Mesendoderm (in vitro differentiated cells): ENCODE data around the gene GATA2. TPM values are rescaled to one million over a fixed set of nuclear protein-coding genes. Genes with fewer than 3 reads are reported as not detected.

Experiments
- DNase-seq: peaks from one replicate; pipeline ENCODE4 v3.0.0; 2013
- H2AK5ac ChIP-seq: 2 replicates; pipeline ENCODE4 v1.6.1; 2013; ENCODE audit warnings: low read length, inconsistent platforms
- H2BK120ac ChIP-seq: 2 replicates; pipeline ENCODE4 v1.6.1; 2013; ENCODE audit warnings: low read depth, mild to moderate bottlenecking, low read length, moderate library complexity, mixed read lengths
- H2BK15ac ChIP-seq: replicated peaks from 2 replicates; pipeline ENCODE4 v1.6.1; 2013; ENCODE audit warnings: low read depth, mild to moderate bottlenecking, moderate library complexity
- H2BK5ac ChIP-seq: 2 replicates; pipeline ENCODE4 v1.6.1; 2013; ENCODE audit warnings: low read length, inconsistent platforms
- H3K18ac ChIP-seq: 2 replicates; pipeline ENCODE4 v1.6.1; 2013; ENCODE audit warnings: mild to moderate bottlenecking, low read length, mixed read lengths
- H3K23ac ChIP-seq: one replicate; pipeline ENCODE4 v1.6.1; 2013; ENCODE audit warnings: low read length
- H3K27ac ChIP-seq: 2 replicates; pipeline ENCODE4 v1.5.1; 2013; ENCODE audit warnings: low read depth, mild to moderate bottlenecking, inconsistent platforms, low read length, moderate library complexity
- H3K27me3 ChIP-seq: 2 replicates; pipeline ENCODE4 v1.6.1; 2013; ENCODE audit warnings: low read length, control low read depth, mild to moderate bottlenecking, inconsistent platforms; ENCODE audit not compliant: insufficient read depth, poor library complexity
- H3K36me3 ChIP-seq: 2 replicates; pipeline ENCODE4 v1.6.1; 2013; ENCODE audit warnings: low read length, inconsistent platforms; ENCODE audit not compliant: control insufficient read depth, insufficient read depth
- H3K4ac ChIP-seq: one replicate; pipeline ENCODE4 v1.6.1; 2013; ENCODE audit warnings: low read depth, mild to moderate bottlenecking, low read length, moderate library complexity
- H3K4me1 ChIP-seq: 2 replicates; pipeline ENCODE4 v1.6.1; 2013; ENCODE audit warnings: low read depth, low read length, inconsistent platforms; ENCODE audit not compliant: control insufficient read depth
- H3K4me2 ChIP-seq: 2 replicates; pipeline ENCODE4 v1.6.1; 2013; ENCODE audit warnings: low read length
- H3K4me3 ChIP-seq: 2 replicates; pipeline ENCODE4 v1.5.1; 2013; ENCODE audit warnings: mild to moderate bottlenecking, low read length
- H3K56ac ChIP-seq: one replicate; pipeline ENCODE4 v1.6.1; 2013; ENCODE audit warnings: low read length
- H3K79me1 ChIP-seq: 2 replicates; pipeline ENCODE4 v1.6.1; 2013; ENCODE audit warnings: low read length, inconsistent platforms
- H3K79me2 ChIP-seq: 2 replicates; pipeline ENCODE4 v1.6.1; 2013; ENCODE audit warnings: mild to moderate bottlenecking, low read length; ENCODE audit not compliant: control insufficient read depth, insufficient read depth
- H3K9ac ChIP-seq: 2 replicates; pipeline ENCODE4 v1.6.1; 2013; ENCODE audit warnings: low read length, inconsistent platforms
- H4K5ac ChIP-seq: one replicate; pipeline ENCODE4 v1.6.1; 2013; ENCODE audit warnings: low read length
- H4K8ac ChIP-seq: one replicate; pipeline ENCODE4 v1.6.1; 2013; ENCODE audit warnings: low read depth, mild to moderate bottlenecking, control low read depth, low read length, moderate library complexity
- WGBS: extraction: QIAGEN DNeasy Blood & Tissue Kit; methylation state at CpG from one replicate; pipeline ENCODE4 v1.1.7; 2013; ENCODE audit warnings: low lambda C conversion rate, missing lambda C conversion rate; ENCODE audit not compliant: insufficient coverage; ENCODE audit errors: extremely low coverage; 5-methylcytosine and 5-hydroxymethylcytosine counted together
- polyA plus RNA-seq, 2 experiments: library from polyadenylated mRNA; stranded (reverse); fragments of 200-250 nt; gene quantifications; one replicate each; pipeline ENCODE4 v1.2.3, GENCODE V29; 2013

The GATA2 gene
- 0.80 TPM for polyA plus RNA-seq (2013, experiment 1 of 2)
- polyA plus RNA-seq (2013, experiment 2 of 2), result 0.69 TPM

DNA sequence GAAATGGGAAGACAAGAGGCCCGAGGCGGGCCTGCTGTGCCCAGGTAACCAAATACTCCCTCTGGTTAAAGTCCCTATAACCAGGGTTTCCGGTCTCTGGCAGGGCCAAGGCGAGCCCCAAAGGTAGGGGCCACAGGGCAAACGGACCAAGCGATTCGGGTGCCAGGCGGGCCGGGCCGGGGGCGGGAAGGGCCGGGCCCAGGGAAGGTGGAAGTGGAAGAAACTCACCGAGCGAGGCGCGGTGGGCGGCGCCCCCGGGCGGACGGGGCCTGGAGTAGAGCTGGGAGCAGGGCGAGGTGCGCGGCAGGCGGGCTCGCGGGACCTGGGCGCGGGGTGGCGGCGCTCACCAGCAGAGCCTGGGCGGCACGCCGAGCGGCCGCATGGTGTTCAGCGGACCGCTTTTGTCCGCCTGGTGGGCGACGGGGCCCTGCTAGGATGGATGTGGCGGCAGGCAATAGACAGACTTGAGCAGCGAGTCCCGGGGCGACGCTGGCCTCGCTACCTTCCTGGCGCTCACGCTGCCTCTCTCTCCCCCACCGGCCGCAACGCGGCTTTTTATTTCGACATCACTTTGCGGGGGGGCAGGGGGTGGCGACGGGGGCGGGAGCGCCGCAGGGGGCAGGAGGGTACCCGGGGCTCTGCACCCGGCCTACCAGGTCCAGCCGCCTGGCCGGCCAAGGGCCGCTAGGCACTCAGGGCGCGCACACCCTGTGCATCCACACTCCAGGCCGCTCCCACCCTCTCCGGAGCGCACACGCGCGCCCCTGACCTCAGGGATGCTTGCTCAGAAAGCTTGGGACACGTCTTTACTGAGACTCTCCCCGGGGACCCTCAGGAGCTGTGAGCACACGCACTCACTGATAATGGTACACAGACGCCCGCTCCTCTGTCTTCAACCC is at the start of gene GATA2:
Gene GATA2 (minus strand): TSS at position 531 of the 899 bp plus-strand sequence. CDS start 6,170 bp downstream, outside the sequence.
- H4K5ac ChIP-seq, result no peak within 1 kb of the TSS
- H2BK120ac ChIP-seq, result no peak within 1 kb of the TSS
- H3K23ac ChIP-seq, result peak within 1 kb of the TSS; percentile 59
- no peaks in the 10 kb centered on the region for H3K36me3 ChIP-seq
- no peaks in the 10 kb centered on the region for H3K79me2 ChIP-seq
- H3K4me3 ChIP-seq, result no peak within 1 kb of the TSS
- no CpG with 5 or more reads among the region's 78 CpGs for WGBS
- H2BK15ac ChIP-seq, result no peak within 1 kb of the TSS
- H3K27me3 ChIP-seq, result peaks cover 57% of the 10 kb centered on the region
- H2AK5ac ChIP-seq, result no peak within 1 kb of the TSS
- no peak within 1 kb of the TSS for H4K8ac ChIP-seq
- H3K27ac ChIP-seq, result no peak within 1 kb of the TSS
- no peak for DNase-seq
- no peaks in the 10 kb centered on the region for H3K79me1 ChIP-seq
- no peak within 1 kb of the TSS for H3K18ac ChIP-seq
- peaks cover 18% of the 10 kb centered on the region for H3K4me1 ChIP-seq
- H3K56ac ChIP-seq, result peak within 1 kb of the TSS; percentile 52
- no peak within 1 kb of the TSS for H3K9ac ChIP-seq
- no peak within 1 kb of the TSS for H3K4ac ChIP-seq
- no peak within 1 kb of the TSS for H2BK5ac ChIP-seq
- no peak within 1 kb of the TSS for H3K4me2 ChIP-seq

DNA sequence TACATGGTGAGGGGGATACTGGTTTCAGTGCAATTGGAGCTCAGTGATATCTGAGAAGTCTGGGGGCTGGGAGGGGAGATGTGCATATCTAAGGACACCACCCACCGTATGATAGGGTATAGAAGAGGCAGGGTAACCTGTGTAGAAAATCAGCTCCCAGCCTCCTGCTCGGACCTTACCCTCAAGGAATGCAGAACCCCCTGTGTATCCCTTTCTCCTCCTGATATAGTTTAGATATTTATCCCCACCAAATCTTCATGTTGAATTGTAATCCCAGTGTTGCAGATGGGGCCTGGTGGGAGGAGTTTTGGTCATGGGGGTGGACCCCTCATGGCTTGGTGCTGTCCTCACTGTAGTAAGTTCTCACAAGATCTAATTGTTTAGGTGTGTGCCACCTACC is 48.2 kb upstream of the GATA2 start:
- no peak overlapping the region for H3K4me3 ChIP-seq

GRCh38 chr3:128539376-128539775 is 46.4 kb upstream of the GATA2 start:
- Histone ChIP-seq H2BK5ac (no peak overlapping the region), H3K36me3 (no peaks in the 10 kb centered on the region), H3K9ac (no peak overlapping the region), H3K79me2 (no peaks in the 10 kb centered on the region), H3K4me2 (no peak overlapping the region), H3K18ac (no peak overlapping the region), H4K8ac (no peak overlapping the region), H3K4me1 (no peaks in the 10 kb centered on the region), H3K4me3 (no peak overlapping the region), H3K27me3 (peaks cover 2% of the 10 kb centered on the region), H2BK15ac (no peak overlapping the region), H4K5ac (no peak overlapping the region), H3K4ac (no peak overlapping the region), H2AK5ac (no peak overlapping the region), H3K23ac (no peak overlapping the region), H3K56ac (no peak overlapping the region), H3K27ac (no peak overlapping the region), H2BK120ac (no peak overlapping the region), H3K79me1 (no peaks in the 10 kb centered on the region)
- no CpG with 5 or more reads among the region's 3 CpGs for WGBS
- DNase-seq, result no peak

More for the DNA sequence above, 48.2 kb upstream of the GATA2 start:
- Histone ChIP-seq H4K5ac (no peak overlapping the region), H3K36me3 (no peaks in the 10 kb centered on the region), H2AK5ac (no peak overlapping the region), H3K27ac (no peak overlapping the region), H3K4me1 (no peaks in the 10 kb centered on the region), H4K8ac (no peak overlapping the region), H2BK120ac (no peak overlapping the region), H3K79me1 (no peaks in the 10 kb centered on the region), H3K4me2 (no peak overlapping the region), H3K79me2 (no peaks in the 10 kb centered on the region), H3K4ac (no peak overlapping the region), H3K27me3 (peaks cover 2% of the 10 kb centered on the region), H2BK5ac (no peak overlapping the region), H3K56ac (no peak overlapping the region), H3K23ac (no peak overlapping the region), H3K18ac (no peak overlapping the region), H2BK15ac (no peak overlapping the region), H3K9ac (no peak overlapping the region)
- WGBS, result no CpG with 5 or more reads among the region's 2 CpGs
- no peak for DNase-seq

DNA sequence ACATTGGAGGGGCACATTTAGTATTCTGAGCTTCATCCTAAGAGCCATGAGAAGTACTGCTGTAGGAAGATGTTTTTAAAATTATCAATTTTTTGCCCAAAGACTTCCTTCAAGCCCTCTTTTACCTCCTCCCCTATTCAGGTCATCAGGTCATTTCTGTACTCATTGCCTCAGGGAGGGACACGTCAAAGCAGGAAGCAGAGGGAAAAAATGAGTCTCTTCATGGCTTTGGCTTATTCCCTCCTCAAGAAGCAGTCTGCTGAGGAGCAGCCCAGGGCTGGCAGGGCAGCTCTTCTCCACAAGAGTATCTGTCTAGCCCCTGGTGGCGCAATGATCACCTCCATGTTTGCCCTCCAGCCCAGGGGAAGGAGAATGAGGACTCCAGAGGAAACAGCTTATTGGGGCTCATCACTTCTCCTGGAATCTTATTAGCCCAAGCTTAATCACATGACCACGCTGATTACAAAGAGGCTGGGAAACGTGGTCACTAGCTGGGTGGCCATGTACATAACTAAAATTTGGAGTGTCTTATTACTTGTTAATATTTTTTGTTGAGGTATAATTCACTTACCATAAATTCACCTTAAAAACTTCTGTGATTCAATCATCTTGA is 44.2 kb upstream of the GATA2 start:
- Histone ChIP-seq H3K23ac (no peak overlapping the region), H3K9ac (no peak overlapping the region), H2BK120ac (no peak overlapping the region), H4K5ac (no peak overlapping the region), H3K18ac (no peak overlapping the region), H3K4me2 (no peak overlapping the region), H3K79me1 (no peaks in the 10 kb centered on the region), H3K79me2 (no peaks in the 10 kb centered on the region), H2BK5ac (no peak overlapping the region), H3K4ac (no peak overlapping the region), H2AK5ac (no peak overlapping the region), H3K27me3 (peaks cover under 1% of the 10 kb centered on the region), H3K36me3 (no peaks in the 10 kb centered on the region), H2BK15ac (no peak overlapping the region), H3K4me1 (no peaks in the 10 kb centered on the region), H3K27ac (no peak overlapping the region), H4K8ac (no peak overlapping the region), H3K56ac (no peak overlapping the region), H3K4me3 (no peak overlapping the region)
- no CpG with 5 or more reads among the region's 4 CpGs for WGBS
- DNase-seq, result no peak

- no peak for DNase-seq
- H3K4ac ChIP-seq, result no peak overlapping the region
- H3K4me1 ChIP-seq, result no peaks in the 10 kb centered on the region
- H3K27ac ChIP-seq, result no peak overlapping the region
- H4K5ac ChIP-seq, result no peak overlapping the region
- no peak overlapping the region for H3K4me2 ChIP-seq
- H3K23ac ChIP-seq, result no peak overlapping the region
- H3K18ac ChIP-seq, result no peak overlapping the region
- no peak overlapping the region for H2AK5ac ChIP-seq
- H2BK120ac ChIP-seq, result no peak overlapping the region
- no peaks in the 10 kb centered on the region for H3K36me3 ChIP-seq
- H4K8ac ChIP-seq, result no peak overlapping the region
- no peaks in the 10 kb centered on the region for H3K79me1 ChIP-seq
- WGBS, result no CpG with 5 or more reads among the region's 9 CpGs
- H2BK5ac ChIP-seq, result no peak overlapping the region
- H3K4me3 ChIP-seq, result no peak overlapping the region
- no peak overlapping the region for H2BK15ac ChIP-seq
- no peak overlapping the region for H3K9ac ChIP-seq
- H3K79me2 ChIP-seq, result no peaks in the 10 kb centered on the region
- H3K27me3 ChIP-seq, result no peaks in the 10 kb centered on the region
- no peak overlapping the region for H3K56ac ChIP-seq
Observed at GRCh38 chr3:128532012-128532983, 39.3 kb upstream of the GATA2 start.
